GM23338 (cell line): ENCODE data around the gene TIE1.

Experiments
- CREB1 ChIP-seq: fragments of 250-450 bp; sonication (Bioruptor Pico); IDR thresholded peaks from 2 replicates; pipeline ENCODE4 v1.5.0; 2020; ENCODE audit warnings: low read depth, mild to moderate bottlenecking, moderate library complexity
- CTCF ChIP-seq, 2 experiments: fragments of 200-600 bp in 1 of 2; sonication (generic) in 1 of 2; conservative IDR thresholded peaks; 2 replicates each; pipeline versions ENCODE4 v1.5.1 to v1.6.1; 2016 to 2017; ENCODE audit warnings: antibody characterized with exemption in 2 of 2, low read depth in 2 of 2, mild to moderate bottlenecking in 2 of 2, moderate library complexity in 1 of 2
- ETS1 ChIP-seq: IDR thresholded peaks from 2 replicates; pipeline ENCODE4 v1.6.1; 2016; ENCODE audit warnings: antibody characterized with exemption
- EZH2 ChIP-seq: fragments of 200-600 bp; sonication (generic); IDR thresholded peaks from one replicate; pipeline ENCODE4 v1.8.0; 2017; ENCODE audit warnings: antibody characterized with exemption, mild to moderate bottlenecking, low read depth; ENCODE audit not compliant: unreplicated experiment
- EZH2phosphoT487 ChIP-seq: fragments of 200-600 bp; sonication (generic); IDR thresholded peaks from one replicate; pipeline ENCODE4 v1.8.1; 2018; ENCODE audit warnings: antibody characterized with exemption; ENCODE audit not compliant: unreplicated experiment
- POLR2AphosphoS5 ChIP-seq: IDR thresholded peaks from 2 replicates; pipeline ENCODE4 v1.6.1; 2016; ENCODE audit warnings: antibody characterized with exemption, low read depth
- REST ChIP-seq: IDR thresholded peaks from one replicate; pipeline ENCODE4 v1.6.1; 2018; ENCODE audit warnings: antibody characterized with exemption; ENCODE audit not compliant: unreplicated experiment
- ZNF331 ChIP-seq: fragments of 250-450 bp; sonication (Bioruptor Pico); IDR thresholded peaks from 2 replicates; pipeline ENCODE4 v1.5.0; 2020; ENCODE audit warnings: low read depth, mild to moderate bottlenecking, moderate library complexity

- TF ChIP-seq CTCF (conservative IDR thresholded peaks at IDR 0.05; ENCODE audit: low read depth in 2 of 2) (no peak), EZH2 (no peak), EZH2phosphoT487 (no peak), ETS1 (no peak), POLR2AphosphoS5 (no peak), CREB1 (CRISPR knock-in tag) (no peak), REST (no peak), ZNF331 (no peak)
These were observed 29.3 kb upstream of the TIE1 start for GRCh38 chr1:43271186-43272118.
